Transverse colon (tissue), 4 donors: ENCODE data around the gene DEK. TPM values are rescaled to one million over a fixed set of nuclear protein-coding genes. Genes with fewer than 3 reads are reported as not detected.

ENCODE experiments used
- DNase-seq: peaks from one replicate; pipeline ENCODE4 v3.0.0-alpha.2; 2019
- H3K27ac ChIP-seq, 4 donors: fragments of 200-600 bp; sonication (generic); 2 replicates each; pipeline ENCODE4 v1.5.1; 2016 to 2018; ENCODE audit warnings: inconsistent platforms in 4 of 4
- H3K27me3 ChIP-seq: fragments of 200-600 bp; sonication (generic); 2 replicates; pipeline ENCODE4 v1.5.1; 2017; ENCODE audit warnings: inconsistent platforms
- H3K36me3 ChIP-seq, 4 donors: fragments of 200-600 bp; sonication (generic); 2 replicates each; pipeline ENCODE4 v1.5.1; 2017 to 2019; ENCODE audit warnings: inconsistent platforms in 4 of 4
- H3K4me1 ChIP-seq, 4 donors: fragments of 200-600 bp; sonication (generic); 2 replicates each; pipeline ENCODE4 v1.5.1; 2017 to 2020; ENCODE audit warnings: inconsistent platforms in 4 of 4
- H3K4me3 ChIP-seq, 4 donors: fragments of 200-600 bp; sonication (generic); 1 replicate in 1 of 4; 2 replicates in 3 of 4; pipeline versions ENCODE4 v1.5.1 to v1.6.1; 2017 to 2019; ENCODE audit warnings: inconsistent platforms in 4 of 4
- H3K9me3 ChIP-seq, 2 donors: fragments of 200-600 bp; sonication (generic); 2 replicates each; pipeline ENCODE4 v1.5.1; 2017 to 2019; ENCODE audit warnings: inconsistent platforms in 2 of 2
- EP300 ChIP-seq: sonication (generic); formaldehyde crosslinking; IDR thresholded peaks from one replicate; pipeline ENCODE4 v1.6.1; 2017; ENCODE audit warnings: antibody characterized with exemption, low read depth
- POLR2A ChIP-seq: fragments of 450-650 bp; IDR thresholded peaks from one replicate; pipeline ENCODE4 v1.6.1; 2016; ENCODE audit warnings: antibody characterized with exemption, mild to moderate bottlenecking, moderate library complexity
- POLR2AphosphoS5 ChIP-seq, 3 donors: sonication (generic); formaldehyde crosslinking; IDR thresholded peaks; one replicate each; pipeline ENCODE4 v1.6.1; 2016; ENCODE audit warnings: antibody characterized with exemption in 3 of 3
- WGBS, 2 donors: methylation state at CpG; one replicate each; pipeline ENCODE4 v1.1.5; 2018; ENCODE audit warnings: low coverage in 1 of 2; 5-methylcytosine and 5-hydroxymethylcytosine counted together
- in situ Hi-C, 4 donors: fragments of 200-750 bp; cut with MboI; loops; one replicate each; pipeline versions ENCODE4 v1.15.0 to v1.15.1; 2017; ENCODE audit warnings: low sequenced_read_pairs in 3 of 4, low pct_ligation_motif_present in 1 of 4, low pct_unique_long_range_greater_than_20kb in 1 of 4
- intact Hi-C: fragments of 100-400 bp; cut with DNase I; formaldehyde crosslinking; loops from one replicate; pipeline ENCODE4 v1.15.1; 2023; ENCODE audit warnings: low total_unique reads
- total RNA-seq, 4 donors: library from RNA; depleted of rRNA; stranded (reverse); fragments of >200 nt; gene quantifications; one replicate each; pipeline ENCODE4 v1.1.0, GENCODE V29; 2016
- TF ChIP-seq, protein P1 (sequence below), 5 experiments: fragments of 200-600 bp in 3 of 5; fragments of 450-650 bp in 2 of 5; sonication (generic) in 3 of 5; IDR thresholded peaks; 1 replicate in 2 of 5; 2 replicates in 3 of 5; pipeline ENCODE4 v1.5.1; 2016 to 2017; ENCODE audit warnings: antibody characterized with exemption in 5 of 5, inconsistent platforms in 3 of 5, mild to moderate bottlenecking in 2 of 5, moderate library complexity in 1 of 5

Gene DEK
- total RNA-seq, 4 donors from 2014 or later: 96.9 to 175 (median 111) TPM

DNA sequence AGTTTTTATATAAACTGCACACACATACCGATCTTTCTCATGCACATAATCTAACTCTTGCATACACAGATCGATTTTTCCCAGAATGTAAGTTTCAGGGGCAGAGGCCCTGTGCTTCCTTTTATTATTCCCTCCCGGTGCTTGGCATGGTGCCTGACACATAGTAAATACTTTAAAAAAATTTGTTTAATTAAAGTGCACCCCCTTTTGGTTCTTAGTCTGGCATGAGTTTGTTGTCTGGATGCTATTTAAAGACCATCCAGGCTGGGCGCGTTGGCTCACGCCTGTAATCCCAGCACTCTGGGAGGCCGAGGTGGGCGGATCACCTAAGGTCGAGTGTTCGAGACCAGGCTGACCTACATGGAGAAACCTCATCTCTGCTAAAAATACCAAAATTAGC lies 5.4 kb upstream of the DEK start:
- no peak overlapping the region for H3K27ac ChIP-seq

GRCh38 chr6:18269253-18269652 lies 4.9 kb upstream of the DEK start:
- no peak overlapping the region for H3K4me3 ChIP-seq
- no peak for DNase-seq
- intact Hi-C loops (loop anchor here (10.0 kb wide), 1 partner anchor 114 kb away; the partner anchor contains the start of genes KDM1B and TPMT), in situ Hi-C loops (no loop called here)
- no peaks in the 10 kb centered on the region for H3K9me3 ChIP-seq
- WGBS, 2 donors: 15 to 25% methylated on average over 3 of the region's 3 CpGs
- no peak overlapping the region for H3K27ac ChIP-seq
- H3K4me1 ChIP-seq: peaks cover 5 to 9% (median 7%) of the 10 kb centered on the region in 4 donors
- TF ChIP-seq POLR2A (no peak), EP300 (no peak), POLR2AphosphoS5 (IDR thresholded peaks at IDR 0.05) (no peak)
- TF ChIP-seq, protein P1, sequence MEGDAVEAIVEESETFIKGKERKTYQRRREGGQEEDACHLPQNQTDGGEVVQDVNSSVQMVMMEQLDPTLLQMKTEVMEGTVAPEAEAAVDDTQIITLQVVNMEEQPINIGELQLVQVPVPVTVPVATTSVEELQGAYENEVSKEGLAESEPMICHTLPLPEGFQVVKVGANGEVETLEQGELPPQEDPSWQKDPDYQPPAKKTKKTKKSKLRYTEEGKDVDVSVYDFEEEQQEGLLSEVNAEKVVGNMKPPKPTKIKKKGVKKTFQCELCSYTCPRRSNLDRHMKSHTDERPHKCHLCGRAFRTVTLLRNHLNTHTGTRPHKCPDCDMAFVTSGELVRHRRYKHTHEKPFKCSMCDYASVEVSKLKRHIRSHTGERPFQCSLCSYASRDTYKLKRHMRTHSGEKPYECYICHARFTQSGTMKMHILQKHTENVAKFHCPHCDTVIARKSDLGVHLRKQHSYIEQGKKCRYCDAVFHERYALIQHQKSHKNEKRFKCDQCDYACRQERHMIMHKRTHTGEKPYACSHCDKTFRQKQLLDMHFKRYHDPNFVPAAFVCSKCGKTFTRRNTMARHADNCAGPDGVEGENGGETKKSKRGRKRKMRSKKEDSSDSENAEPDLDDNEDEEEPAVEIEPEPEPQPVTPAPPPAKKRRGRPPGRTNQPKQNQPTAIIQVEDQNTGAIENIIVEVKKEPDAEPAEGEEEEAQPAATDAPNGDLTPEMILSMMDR (IDR thresholded peaks at IDR 0.05): no peak
- H3K27me3 ChIP-seq: peaks cover 3% of the 10 kb centered on the region
- no peaks in the 10 kb centered on the region for H3K36me3 ChIP-seq

More for the DNA sequence above, 5.4 kb upstream of the DEK start:
- no peaks in the 10 kb centered on the region for H3K36me3 ChIP-seq
- TF ChIP-seq EP300 (no peak), POLR2AphosphoS5 (IDR thresholded peaks at IDR 0.05) (no peak), POLR2A (no peak)
- TF ChIP-seq, protein P1 (IDR thresholded peaks at IDR 0.05): no peak
- WGBS, 2 donors: 56 to 68% methylated on average over 3 to 10 of the region's 10 CpGs
- intact Hi-C loops: loop anchor here (10.0 kb wide), 1 partner anchor 115 kb away; the partner anchor contains the start of genes KDM1B and TPMT
- peaks cover 5 to 9% (median 7%) of the 10 kb centered on the region in 4 donors for H3K4me1 ChIP-seq
- H3K27me3 ChIP-seq: peaks cover 6% of the 10 kb centered on the region
- no peak for DNase-seq
- H3K9me3 ChIP-seq: no peaks in the 10 kb centered on the region
- H3K4me3 ChIP-seq: no peak overlapping the region
- in situ Hi-C loops: no loop called here

DNA sequence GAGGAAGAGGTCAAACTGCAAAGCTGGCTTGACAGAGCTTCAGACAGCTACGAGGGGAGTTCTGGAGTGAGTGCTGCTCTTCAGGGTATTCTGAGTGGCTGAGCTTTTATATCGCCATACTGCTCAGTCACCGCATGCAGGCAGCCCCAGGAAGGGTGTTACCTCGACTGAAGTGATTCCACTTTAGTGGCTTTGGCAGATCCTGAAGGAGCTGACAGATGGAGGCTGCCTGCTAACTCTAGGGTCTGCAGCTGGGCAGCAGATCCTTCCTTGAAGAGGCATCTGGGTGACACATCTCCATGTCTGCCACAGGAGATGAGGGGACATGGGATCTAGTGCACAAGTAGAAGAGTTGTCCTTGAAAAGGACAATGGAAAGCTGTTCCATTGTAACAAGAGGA lies 3.7 kb upstream of the DEK start:
- in situ Hi-C loops: no loop called here
- Histone ChIP-seq H3K27ac (no peak overlapping the region), H3K27me3 (no peaks in the 10 kb centered on the region), H3K4me3 (no peak overlapping the region), H3K9me3 (no peaks in the 10 kb centered on the region), H3K36me3 (no peaks in the 10 kb centered on the region), H3K4me1 (peaks cover 5 to 9% (median 7%) of the 10 kb centered on the region in 4 donors)
- 70 to 100% methylated on average over 1 to 4 of the region's 4 CpGs for WGBS, 2 donors
- no peak for DNase-seq
- intact Hi-C loops: loop anchor here (10.0 kb wide), 1 partner anchor 113 kb away; the partner anchor contains the start of genes KDM1B and TPMT
- TF ChIP-seq EP300: no peak
- TF ChIP-seq POLR2A: no peak
- TF ChIP-seq POLR2AphosphoS5 (IDR thresholded peaks at IDR 0.05): no peak
- TF ChIP-seq, protein P1 (IDR thresholded peaks at IDR 0.05): no peak

- intact Hi-C loops (loop anchor here (10.0 kb wide), 1 partner anchor 112 kb away; the partner anchor contains the start of genes KDM1B and TPMT), in situ Hi-C loops (no loop called here)
- DNase-seq: no peak
- Histone ChIP-seq H3K27me3 (no peaks in the 10 kb centered on the region), H3K4me1 (peaks cover 14 to 20% (median 18%) of the 10 kb centered on the region in 4 donors), H3K4me3 (no peak overlapping the region), H3K9me3 (no peaks in the 10 kb centered on the region), H3K36me3 (no peaks in the 10 kb centered on the region), H3K27ac (no peak overlapping the region)
- 87% methylated on average over 11 of the region's 11 CpGs; no CpG with 5 or more reads in 1 of the 2 donors for whole genome bisulfite sequencing, 2 donors
- TF ChIP-seq POLR2AphosphoS5 (IDR thresholded peaks at IDR 0.05) (no peak), EP300 (no peak), POLR2A (no peak)
- TF ChIP-seq, protein P1 (IDR thresholded peaks at IDR 0.05): no peak
Observed at GRCh38 chr6:18266523-18266912, 2.2 kb upstream of the DEK start.
